Prostate gland (tissue), 2 donors: Measurements from ENCODE around the gene ADGRF4.

Source experiments
- CTCF ChIP-seq, 4 experiments: fragments of 200-600 bp in 2 of 4; fragments of 450-650 bp in 2 of 4; sonication (generic) in 2 of 4; IDR thresholded peaks; 1 replicate in 3 of 4; 2 replicates in 1 of 4; pipeline ENCODE4 v1.5.1; 2016 to 2019; ENCODE audit warnings: antibody characterized with exemption in 4 of 4, mild to moderate bottlenecking in 2 of 4, moderate library complexity in 2 of 4
- POLR2A ChIP-seq: fragments of 450-650 bp; IDR thresholded peaks from one replicate; pipeline ENCODE4 v1.6.1; 2016; ENCODE audit warnings: antibody characterized with exemption, mild to moderate bottlenecking
- POLR2AphosphoS5 ChIP-seq: sonication (generic); formaldehyde crosslinking; IDR thresholded peaks from one replicate; pipeline ENCODE4 v1.6.1; 2017; ENCODE audit warnings: antibody characterized with exemption

GRCh38 chr6:47681201-47681990 lies 17.0 kb upstream of the ADGRF4 start:
- TF ChIP-seq POLR2A (no peak), CTCF (IDR thresholded peaks at IDR 0.05) (no peak), POLR2AphosphoS5 (no peak)
